Keratinocyte (primary cell): ENCODE measurements around the gene C3orf20.

ENCODE experiments used
- CTCF ChIP-seq, 3 experiments: IDR thresholded peaks in 1 of 3; conservative IDR thresholded peaks in 1 of 3; optimal IDR thresholded peaks in 1 of 3; 2 replicates in 2 of 3; 3 replicates in 1 of 3; pipeline versions ENCODE3 to v1.5.1; 2011; ENCODE audit warnings: low read length in 3 of 3, mild to moderate bottlenecking in 3 of 3, moderate library complexity in 2 of 3, control low read depth in 1 of 3, inconsistent platforms in 1 of 3; ENCODE audit not compliant: insufficient read depth in 2 of 3; ENCODE audit errors: extremely low read depth in 1 of 3
- EZH2 ChIP-seq: IDR thresholded peaks from one replicate; pipeline ENCODE4 v1.6.1; 2012; ENCODE audit warnings: inconsistent platforms, mild to moderate bottlenecking, low read length, moderate library complexity

- TF ChIP-seq EZH2 (no peak), CTCF (optimal IDR thresholded peaks at IDR 0.05 in 1 of 3, IDR thresholded peaks at IDR 0.05 in 1 of 3, conservative IDR thresholded peaks at IDR 0.05 in 1 of 3; ENCODE audit: extremely low read depth in 1 of 3, insufficient read depth in 2 of 3, low read length in 3 of 3) (no peak)
Observed at GRCh38 chr3:14633417-14633816, 41.5 kb upstream of the C3orf20 start.
